Natural killer cell treated with Interleukin-12 subunit alpha and Interleukin-12 subunit beta and Interleukin-15 and Interleukin-18, amount 100 ng/mL, for 72 hours (primary cell): Measurements from ENCODE around the gene ALKBH4. TPM values are rescaled to one million over a fixed set of nuclear protein-coding genes. Genes with fewer than 3 reads are reported as not detected.
"Not testable (repeated sequence)": the region's sequence is repeated elsewhere in the genome, so short reads cannot be mapped to it uniquely, and the experiment has no call there.

ENCODE experiments used
- ATAC-seq, 2 donors: fragments of 150-1000 bp; cut with Tn5 transposase in 1 of 2; sonication (Bioruptor Pico), chemical (Tn5 transposase) in 1 of 2; 2 replicates each; pipeline ENCODE4 v1.10.0; 2021
- DNase-seq: peaks from one replicate; pipeline ENCODE4 v3.0.0; 2022; ENCODE audit warnings: low spot score
- H3K27ac Mint-ChIP-seq, 2 donors: 1 replicate in 1 of 2; 2 replicates in 1 of 2; pipeline ENCODE4 v1.8.0; 2022; ENCODE audit warnings: mixed read lengths in 2 of 2, mild to moderate bottlenecking in 1 of 2, moderate library complexity in 1 of 2
- H3K27me3 Mint-ChIP-seq, 2 donors: 1 replicate in 1 of 2; 2 replicates in 1 of 2; pipeline ENCODE4 v1.8.0; 2022; ENCODE audit warnings: mixed read lengths in 2 of 2
- H3K36me3 Mint-ChIP-seq: one replicate; pipeline ENCODE4 v1.8.0; 2022; ENCODE audit warnings: mixed read lengths
- H3K4me1 Mint-ChIP-seq, 2 donors: 1 replicate in 1 of 2; 2 replicates in 1 of 2; pipeline ENCODE4 v1.8.0; 2022; ENCODE audit warnings: low read depth in 2 of 2, mixed read lengths in 2 of 2, mild to moderate bottlenecking in 1 of 2
- H3K4me3 Mint-ChIP-seq: one replicate; pipeline ENCODE4 v1.8.0; 2022; ENCODE audit warnings: mixed read lengths
- H3K9me3 Mint-ChIP-seq: 2 replicates; pipeline ENCODE4 v1.8.0; 2022; ENCODE audit warnings: mixed read lengths
- total RNA-seq, 2 donors: library from RNA; stranded (reverse); gene quantifications; one replicate each; pipeline ENCODE4 v1.2.3, GENCODE V29; 2022

ALKBH4 gene
- 10 to 100 TPM in 1 of 2 donors, 1 to 10 TPM in 1; 7.8 to 19.3 TPM for total RNA-seq

GRCh38 chr7:102464577-102465280 is at the start of gene ALKBH4, which contains the start of gene LRWD1:
Gene ALKBH4, minus strand, starts transcription at chr7:102464863. Its CDS starts 27 bp downstream, at chr7:102464836.
Gene LRWD1, plus strand, starts transcription at chr7:102464984. Its CDS starts 97 bp downstream, at chr7:102465081.
- H3K4me1 Mint-ChIP-seq, result peaks cover 31 to 33% of the 10 kb centered on the region in 2 donors
- ATAC-seq, result peak; percentile 97 to 99
- peak; percentile 99 for DNase-seq
- no peaks in the 10 kb centered on the region for H3K9me3 Mint-ChIP-seq
- peak within 1 kb of the TSS; percentile 54 to 81 for H3K27ac Mint-ChIP-seq
- H3K4me3 Mint-ChIP-seq, result peak within 1 kb of the TSS; percentile 87
- H3K27me3 Mint-ChIP-seq, result no peaks in the 10 kb centered on the region
- no peaks in the 10 kb centered on the region for H3K36me3 Mint-ChIP-seq

- not testable (repeated sequence) for H3K27ac Mint-ChIP-seq, H3K36me3 Mint-ChIP-seq, H3K27me3 Mint-ChIP-seq, H3K9me3 Mint-ChIP-seq, DNase-seq, H3K4me1 Mint-ChIP-seq, ATAC-seq, H3K4me3 Mint-ChIP-seq
These were observed 48.1 kb upstream of the ALKBH4 start for GRCh38 chr7:102512642-102513221.

GRCh38 chr7:102511860-102512522 is 47.3 kb upstream of the ALKBH4 start:
- not testable (repeated sequence) for H3K27me3 Mint-ChIP-seq, DNase-seq, H3K4me1 Mint-ChIP-seq, H3K9me3 Mint-ChIP-seq, H3K27ac Mint-ChIP-seq, H3K4me3 Mint-ChIP-seq, H3K36me3 Mint-ChIP-seq
- ATAC-seq, result peak; percentile 47 to 68

GRCh38 chr7:102510575-102510974 is 45.9 kb upstream of the ALKBH4 start:
- not testable (repeated sequence) for DNase-seq, H3K36me3 Mint-ChIP-seq, ATAC-seq, H3K4me3 Mint-ChIP-seq, H3K27me3 Mint-ChIP-seq, H3K9me3 Mint-ChIP-seq, H3K4me1 Mint-ChIP-seq, H3K27ac Mint-ChIP-seq

- H3K36me3 Mint-ChIP-seq, ATAC-seq, H3K4me3 Mint-ChIP-seq, H3K4me1 Mint-ChIP-seq, H3K27me3 Mint-ChIP-seq, H3K9me3 Mint-ChIP-seq, H3K27ac Mint-ChIP-seq, DNase-seq: not testable (repeated sequence)
These were observed 42.9 kb upstream of the ALKBH4 start for GRCh38 chr7:102507410-102508088.

GRCh38 chr7:102505298-102506185 is 40.9 kb upstream of the ALKBH4 start:
- H3K27ac Mint-ChIP-seq, H3K4me1 Mint-ChIP-seq, DNase-seq: not testable (repeated sequence)

GRCh38 chr7:102503141-102503540 is 38.5 kb upstream of the ALKBH4 start:
- peak in 1 of 2 donors; percentile 27 for ATAC-seq
- not testable (repeated sequence) for H3K9me3 Mint-ChIP-seq, H3K4me3 Mint-ChIP-seq

More at GRCh38 chr7:102505298-102506185, 40.9 kb upstream of the ALKBH4 start:
- not testable (repeated sequence) for H3K36me3 Mint-ChIP-seq, H3K9me3 Mint-ChIP-seq, H3K27me3 Mint-ChIP-seq, H3K4me3 Mint-ChIP-seq
- peak in 1 of 2 donors; percentile 11 for ATAC-seq

GRCh38 chr7:102498321-102498720 is 33.7 kb upstream of the ALKBH4 start:
- not testable (repeated sequence) for H3K9me3 Mint-ChIP-seq, H3K4me1 Mint-ChIP-seq, DNase-seq, H3K4me3 Mint-ChIP-seq, H3K36me3 Mint-ChIP-seq, H3K27me3 Mint-ChIP-seq, H3K27ac Mint-ChIP-seq, ATAC-seq

More at GRCh38 chr7:102503141-102503540, 38.5 kb upstream of the ALKBH4 start:
- not testable (repeated sequence) for H3K4me1 Mint-ChIP-seq, H3K27me3 Mint-ChIP-seq, H3K36me3 Mint-ChIP-seq, DNase-seq, H3K27ac Mint-ChIP-seq

GRCh38 chr7:102497308-102497707 is 32.6 kb upstream of the ALKBH4 start:
- not testable (repeated sequence) for H3K27me3 Mint-ChIP-seq, H3K27ac Mint-ChIP-seq, H3K4me1 Mint-ChIP-seq, H3K4me3 Mint-ChIP-seq, ATAC-seq, H3K9me3 Mint-ChIP-seq, DNase-seq, H3K36me3 Mint-ChIP-seq

GRCh38 chr7:102496861-102497260 is 32.2 kb upstream of the ALKBH4 start:
- ATAC-seq, H3K4me1 Mint-ChIP-seq, H3K4me3 Mint-ChIP-seq, DNase-seq, H3K9me3 Mint-ChIP-seq, H3K27ac Mint-ChIP-seq, H3K36me3 Mint-ChIP-seq, H3K27me3 Mint-ChIP-seq: not testable (repeated sequence)

GRCh38 chr7:102494473-102495149 is 29.9 kb upstream of the ALKBH4 start:
- not testable (repeated sequence) for H3K4me3 Mint-ChIP-seq, H3K27me3 Mint-ChIP-seq, H3K36me3 Mint-ChIP-seq, DNase-seq, H3K9me3 Mint-ChIP-seq, H3K4me1 Mint-ChIP-seq, H3K27ac Mint-ChIP-seq
- peak; percentile 77 to 83 for ATAC-seq

- not testable (repeated sequence) for H3K27me3 Mint-ChIP-seq, H3K27ac Mint-ChIP-seq, H3K4me1 Mint-ChIP-seq, H3K36me3 Mint-ChIP-seq, DNase-seq, H3K9me3 Mint-ChIP-seq, H3K4me3 Mint-ChIP-seq
- ATAC-seq, result peak in 1 of 2 donors; percentile 14
These were observed 29.4 kb upstream of the ALKBH4 start for GRCh38 chr7:102494026-102494425.
